BJ (cell line): Measurements from ENCODE around the gene MEA1. TPM values are rescaled to one million over a fixed set of nuclear protein-coding genes. Genes with fewer than 3 reads are reported as not detected.

Experiments
- CTCF ChIA-PET: fragments of 350-600 bp; formaldehyde crosslinking; extraction: SDS; loops from one replicate; lab custom pipeline; 2021; ENCODE audit warnings: antibody characterized with exemption, inconsistent platforms; lab: Yijun Ruan, JAX
- POLR2A ChIA-PET: fragments of 300-600 bp; sonication (Branson Sonifier 250); formaldehyde crosslinking; extraction: SDS; loops from one replicate; lab custom pipeline; 2021; ENCODE audit warnings: antibody characterized with exemption; lab: Charles Lee
- DNase-seq: peaks from one replicate; pipeline ENCODE4 v3.0.0-alpha.2; 2011; ENCODE audit warnings: low read depth
- H3K27me3 ChIP-seq: 2 replicates; pipeline ENCODE4 v1.6.0; 2011; ENCODE audit warnings: low read length; ENCODE audit not compliant: control insufficient read depth, insufficient read depth
- H3K36me3 ChIP-seq: 2 replicates; pipeline ENCODE4 v1.5.1; 2011; ENCODE audit warnings: low read length; ENCODE audit not compliant: control insufficient read depth, insufficient read depth
- H3K4me3 ChIP-seq: 2 replicates; pipeline ENCODE4 v1.5.1; 2011; ENCODE audit warnings: low read depth, mild to moderate bottlenecking, control low read depth, low read length
- CTCF ChIP-seq: IDR thresholded peaks from 2 replicates; pipeline ENCODE4 v1.5.1; 2011; ENCODE audit warnings: low read depth, mild to moderate bottlenecking, control low read depth, inconsistent platforms, low read length, moderate library complexity; ENCODE audit not compliant: insufficient read depth
- polyA plus RNA-seq: library from polyadenylated mRNA; depleted of rRNA; stranded (reverse); fragments of >200 nt; gene quantifications from 2 replicates; pipeline ENCODE4 v1.2.3, GENCODE V29; 2011

MEA1 gene
- polyA plus RNA-seq, 1 experiment = 107 TPM

GRCh38 chr6:42981836-42982235 lies 31.9 kb downstream of the MEA1 start:
- Histone ChIP-seq H3K4me3 (no peak overlapping the region), H3K27me3 (no peaks in the 10 kb centered on the region), H3K36me3 (no peaks in the 10 kb centered on the region)
- TF ChIP-seq CTCF = no peak
- ChIA-PET CTCF (interaction anchor here (0.6 kb wide), 2 partner anchors 35 to 906 kb away, joined by 3 to 4 read pairs; no protein-coding TSS in a partner anchor), POLR2A (no interaction called here)
- no peak for DNase-seq

GRCh38 chr6:42979523-42980177 lies 34.1 kb downstream of the MEA1 start:
- no peaks in the 10 kb centered on the region for H3K36me3 ChIP-seq
- ChIA-PET POLR2A (no interaction called here), CTCF (interaction anchor here (1.0 to 3.1 kb wide), 6 partner anchors 8 to 164 kb away, joined by 3 to 14 read pairs (median 3); partner anchors contain the start of gene GNMT)
- no peaks in the 10 kb centered on the region for H3K27me3 ChIP-seq
- peak overlapping the region; percentile 72 for H3K4me3 ChIP-seq
- TF ChIP-seq CTCF = no peak
- no peak for DNase-seq

- peak within 1 kb of the TSS; percentile 72 for H3K4me3 ChIP-seq
- POLR2A ChIA-PET = interaction anchor here (0.6 kb wide), 2 partner anchors 11 to 839 kb away, joined by 4 to 5 read pairs; no protein-coding TSS in a partner anchor
- DNase-seq = no peak
- CTCF ChIA-PET = interaction anchor here (0.9 to 3.1 kb wide), 8 partner anchors 8 to 164 kb away, joined by 3 to 14 read pairs (median 3); partner anchors contain the start of gene GNMT
- H3K27me3 ChIP-seq = no peaks in the 10 kb centered on the region
- TF ChIP-seq CTCF = no peak
- H3K36me3 ChIP-seq = no peaks in the 10 kb centered on the region
Observed at GRCh38 chr6:42978839-42979522, 34.8 kb downstream of the MEA1 start, which contains the start of gene PEX6. TSS of gene PEX6 (minus strand) at chr6:42979181. CDS start at chr6:42979150, 31 bp downstream.

GRCh38 chr6:42978487-42978838 lies 35.3 kb downstream of the MEA1 start:
- Histone ChIP-seq H3K36me3 (no peaks in the 10 kb centered on the region), H3K4me3 (peak overlapping the region; percentile 72), H3K27me3 (no peaks in the 10 kb centered on the region)
- ChIA-PET POLR2A (interaction anchor here (0.6 kb wide), 2 partner anchors 12 to 839 kb away, joined by 4 to 5 read pairs; no protein-coding TSS in a partner anchor), CTCF (interaction anchor here (0.9 to 3.1 kb wide), 6 partner anchors 9 to 165 kb away, joined by 3 to 14 read pairs (median 3); no protein-coding TSS in a partner anchor)
- no peak for TF ChIP-seq CTCF
- DNase-seq = no peak

- POLR2A ChIA-PET = no interaction called here
- no peak for DNase-seq
- H3K36me3 ChIP-seq = no peaks in the 10 kb centered on the region
- no peak overlapping the region for H3K4me3 ChIP-seq
- CTCF ChIA-PET = interaction anchor here (3.2 kb wide), 1 partner anchor 10 kb away, joined by 12 read pairs; no protein-coding TSS in a partner anchor
- TF ChIP-seq CTCF = no peak
- no peaks in the 10 kb centered on the region for H3K27me3 ChIP-seq
Observed at GRCh38 chr6:42974919-42975505, 38.7 kb downstream of the MEA1 start.
